Kidney (tissue), 14 donors: ENCODE data around the gene TLCD3A. TPM values are rescaled to one million over a fixed set of nuclear protein-coding genes. Genes with fewer than 3 reads are reported as not detected.

Experiments used
- DNase-seq, 5 donors: peaks; one replicate each; pipeline ENCODE4 v3.0.0-alpha.2; 2013 to 2020
- FAIRE-seq: peaks from 2 replicates; lab custom pipeline; 2012; peaks lifted over from hg19 to GRCh38; lab: Jason Lieb, UNC
- H3K27ac ChIP-seq, 2 donors: one replicate each; pipeline ENCODE4 v1.7.0; 2013; ENCODE audit warnings: low read depth in 2 of 2, low read length in 2 of 2, inconsistent platforms in 1 of 2
- H3K27me3 ChIP-seq: one replicate; pipeline ENCODE4 v1.7.1; 2013; ENCODE audit warnings: low read length, inconsistent platforms; ENCODE audit not compliant: control insufficient read depth, insufficient read depth
- H3K36me3 ChIP-seq, 3 donors: one replicate each; pipeline versions ENCODE4 v1.7.0 to v1.7.1; 2013; ENCODE audit warnings: low read length in 3 of 3, control low read depth in 1 of 3, inconsistent platforms in 1 of 3; ENCODE audit not compliant: insufficient read depth in 3 of 3, control insufficient read depth in 2 of 3
- H3K4me1 ChIP-seq, 3 donors: one replicate each; pipeline versions ENCODE4 v1.7.0 to v1.7.1; 2013; ENCODE audit warnings: low read length in 3 of 3, inconsistent platforms in 1 of 3, low read depth in 1 of 3; ENCODE audit not compliant: control insufficient read depth in 2 of 3, insufficient read depth in 2 of 3
- H3K4me3 ChIP-seq, 3 donors: one replicate each; pipeline versions ENCODE4 v1.7.0 to v1.8.1; 2013; ENCODE audit warnings: low read length in 3 of 3, control low read depth in 1 of 3, inconsistent platforms in 1 of 3
- H3K9ac ChIP-seq, 3 donors: one replicate each; pipeline versions ENCODE4 v1.7.0 to v1.7.1; 2013; ENCODE audit warnings: low read length in 3 of 3, control low read depth in 1 of 3, inconsistent platforms in 1 of 3
- H3K9me3 ChIP-seq, 3 donors: one replicate each; pipeline versions ENCODE4 v1.7.0 to v1.7.1; 2013; ENCODE audit warnings: low read length in 3 of 3, control low read depth in 1 of 3, inconsistent platforms in 1 of 3; ENCODE audit not compliant: control insufficient read depth in 2 of 3, insufficient read depth in 1 of 3
- intact Hi-C: fragments of 100-400 bp; cut with DNase I; formaldehyde crosslinking; loops from one replicate; pipeline ENCODE4 v1.11.1; 2022
- polyA plus RNA-seq: library from polyadenylated mRNA; stranded (reverse); fragments of 350-450 nt; fragmentation: Illumina TruSeq; extraction: RNeasy Lipid Tissue Mini Kit (QIAGEN cat#74804); gene quantifications from one replicate; pipeline ENCODE4 v1.2.3, GENCODE V29; 2014; ENCODE audit warnings: low read depth, low replicate concordance; ENCODE audit not compliant: insufficient read depth
- total RNA-seq: library from RNA; stranded (reverse); fragmentation: NEBNext Ultra II Directional; extraction: Animal tissue kit (Norgen Biotek cat#: 25700); gene quantifications from one replicate; pipeline ENCODE4 v1.2.1, GENCODE V29; 2021
- TF ChIP-seq, protein P1 (sequence below): IDR thresholded peaks from 3 replicates; pipeline ENCODE4 v1.5.1; 2012; ENCODE audit warnings: mild to moderate bottlenecking, moderate library complexity, borderline replicate concordance; ENCODE audit not compliant: insufficient read depth; ENCODE audit errors: extremely low read depth
- donor health status: control.
- donor health status: control.
- donor health status: control.
- donor health status: control.
- donor health status: control.
- donor health status: DM: yes; HTN: yes; CAD: no.
- donor health status: Normal renal cell carcinoma (clear cell type).

TLCD3A gene
- total and polyA plus RNA-seq, 2 donors from 2014 or later: 4.6 to 12.4 TPM

DNA sequence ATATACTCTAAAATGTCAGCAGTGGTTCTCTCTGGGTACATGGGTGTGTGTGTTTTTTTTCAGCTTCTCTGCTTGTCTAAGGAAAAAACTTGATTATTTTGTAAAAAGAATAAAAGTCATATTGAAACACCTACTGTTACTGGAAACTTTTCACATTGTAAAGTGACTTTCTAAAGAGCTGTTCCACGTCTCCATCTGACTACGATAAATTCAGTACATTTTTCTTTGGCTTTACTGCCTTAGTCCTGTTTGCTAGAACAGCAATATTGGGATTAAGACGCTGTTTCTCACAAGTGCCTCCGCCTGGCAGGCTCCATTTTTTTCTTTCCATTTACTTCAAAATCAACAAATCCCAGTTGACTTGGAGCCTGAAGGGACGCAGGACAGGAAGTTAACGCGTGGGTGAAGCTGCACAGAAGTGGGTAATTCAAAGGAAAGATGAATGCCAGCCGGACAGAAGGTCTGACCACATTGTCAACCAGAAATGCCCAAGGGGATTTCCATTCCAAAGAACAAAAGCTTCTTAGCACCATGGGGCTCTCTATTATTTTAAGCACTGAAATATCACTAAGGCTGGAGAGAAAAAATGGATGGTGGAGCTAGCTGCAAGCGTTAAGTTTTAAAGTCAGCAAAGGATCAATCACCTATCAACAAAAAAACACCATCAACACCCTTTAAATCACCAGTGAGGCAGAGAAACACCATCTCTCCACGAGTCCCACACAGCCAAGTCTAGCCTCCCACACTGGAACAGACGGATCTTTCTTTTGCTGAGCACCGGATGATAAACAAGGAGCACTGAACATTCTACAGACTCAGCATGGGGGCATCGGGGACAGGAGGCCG, 41.3 kb downstream of the TLCD3A start:
- intact Hi-C loops: no loop called here
- Histone ChIP-seq H3K36me3 (peaks cover 15 to 50% (median 48%) of the 10 kb centered on the region in 3 donors), H3K9ac (no peak overlapping the region), H3K9me3 (no peaks in the 10 kb centered on the region), H3K27ac (no peak overlapping the region), H3K4me1 (no peaks in the 10 kb centered on the region), H3K27me3 (no peaks in the 10 kb centered on the region), H3K4me3 (no peak overlapping the region)
- no peak for DNase-seq
- FAIRE-seq: no peak
- TF ChIP-seq, protein P1, sequence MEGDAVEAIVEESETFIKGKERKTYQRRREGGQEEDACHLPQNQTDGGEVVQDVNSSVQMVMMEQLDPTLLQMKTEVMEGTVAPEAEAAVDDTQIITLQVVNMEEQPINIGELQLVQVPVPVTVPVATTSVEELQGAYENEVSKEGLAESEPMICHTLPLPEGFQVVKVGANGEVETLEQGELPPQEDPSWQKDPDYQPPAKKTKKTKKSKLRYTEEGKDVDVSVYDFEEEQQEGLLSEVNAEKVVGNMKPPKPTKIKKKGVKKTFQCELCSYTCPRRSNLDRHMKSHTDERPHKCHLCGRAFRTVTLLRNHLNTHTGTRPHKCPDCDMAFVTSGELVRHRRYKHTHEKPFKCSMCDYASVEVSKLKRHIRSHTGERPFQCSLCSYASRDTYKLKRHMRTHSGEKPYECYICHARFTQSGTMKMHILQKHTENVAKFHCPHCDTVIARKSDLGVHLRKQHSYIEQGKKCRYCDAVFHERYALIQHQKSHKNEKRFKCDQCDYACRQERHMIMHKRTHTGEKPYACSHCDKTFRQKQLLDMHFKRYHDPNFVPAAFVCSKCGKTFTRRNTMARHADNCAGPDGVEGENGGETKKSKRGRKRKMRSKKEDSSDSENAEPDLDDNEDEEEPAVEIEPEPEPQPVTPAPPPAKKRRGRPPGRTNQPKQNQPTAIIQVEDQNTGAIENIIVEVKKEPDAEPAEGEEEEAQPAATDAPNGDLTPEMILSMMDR: no peak

DNA sequence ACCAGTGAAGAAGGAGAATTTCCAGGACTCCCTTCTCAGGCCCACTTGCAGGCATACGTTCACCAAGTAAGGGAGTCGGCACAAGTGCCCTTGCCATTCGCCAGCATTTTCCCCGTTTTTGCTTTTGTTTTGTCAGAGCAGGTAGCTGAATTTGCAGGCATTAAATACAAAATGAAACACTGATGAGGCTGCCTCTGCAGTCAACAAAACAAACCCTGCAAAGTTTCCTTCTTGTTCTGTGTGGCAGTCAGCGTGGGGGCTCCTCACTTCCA, 41.9 kb downstream of the TLCD3A start:
- no peaks in the 10 kb centered on the region for H3K9me3 ChIP-seq
- intact Hi-C loops: no loop called here
- no peak overlapping the region for H3K4me3 ChIP-seq
- H3K27me3 ChIP-seq: no peaks in the 10 kb centered on the region
- no peak overlapping the region for H3K27ac ChIP-seq
- FAIRE-seq (no peak), DNase-seq (no peak)
- no peaks in the 10 kb centered on the region for H3K4me1 ChIP-seq
- no peak overlapping the region for H3K9ac ChIP-seq
- TF ChIP-seq, protein P1: no peak
- H3K36me3 ChIP-seq: peaks cover 15 to 47% (median 43%) of the 10 kb centered on the region in 3 donors

DNA sequence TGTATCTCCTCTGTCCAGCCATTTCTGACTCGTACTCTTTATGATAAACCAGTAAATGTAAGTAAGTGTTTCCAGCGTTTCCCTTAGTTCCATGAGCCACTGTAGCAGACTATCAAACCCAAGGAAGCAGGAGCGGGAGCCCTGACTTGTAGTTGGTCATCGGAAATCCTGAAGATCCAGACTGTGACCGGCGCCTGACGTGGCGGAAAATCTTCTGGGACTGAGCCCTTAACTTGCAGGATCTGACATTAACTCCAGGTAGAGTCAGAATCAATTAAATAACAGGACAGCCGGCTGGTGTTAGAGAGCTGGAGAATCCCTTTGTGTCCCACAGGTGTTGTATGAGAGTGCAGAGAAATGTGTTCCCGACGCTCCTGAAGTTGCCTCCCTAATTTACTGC, 45.7 kb downstream of the TLCD3A start:
- H3K4me3 ChIP-seq: no peak overlapping the region

More for the DNA sequence above, 45.7 kb downstream of the TLCD3A start:
- H3K27me3 ChIP-seq: no peaks in the 10 kb centered on the region
- no peaks in the 10 kb centered on the region for H3K9me3 ChIP-seq
- TF ChIP-seq, protein P1: no peak
- H3K9ac ChIP-seq: no peak overlapping the region
- intact Hi-C loops: no loop called here
- peaks cover 2 to 6% (median 4%) of the 10 kb centered on the region in 3 donors for H3K4me1 ChIP-seq
- peaks cover 7 to 29% (median 22%) of the 10 kb centered on the region in 3 donors for H3K36me3 ChIP-seq
- no peak for DNase-seq
- no peak for FAIRE-seq
- H3K27ac ChIP-seq: no peak overlapping the region
